ENCODE data around the gene WDFY4.

- TF ChIP-seq, protein P1, sequence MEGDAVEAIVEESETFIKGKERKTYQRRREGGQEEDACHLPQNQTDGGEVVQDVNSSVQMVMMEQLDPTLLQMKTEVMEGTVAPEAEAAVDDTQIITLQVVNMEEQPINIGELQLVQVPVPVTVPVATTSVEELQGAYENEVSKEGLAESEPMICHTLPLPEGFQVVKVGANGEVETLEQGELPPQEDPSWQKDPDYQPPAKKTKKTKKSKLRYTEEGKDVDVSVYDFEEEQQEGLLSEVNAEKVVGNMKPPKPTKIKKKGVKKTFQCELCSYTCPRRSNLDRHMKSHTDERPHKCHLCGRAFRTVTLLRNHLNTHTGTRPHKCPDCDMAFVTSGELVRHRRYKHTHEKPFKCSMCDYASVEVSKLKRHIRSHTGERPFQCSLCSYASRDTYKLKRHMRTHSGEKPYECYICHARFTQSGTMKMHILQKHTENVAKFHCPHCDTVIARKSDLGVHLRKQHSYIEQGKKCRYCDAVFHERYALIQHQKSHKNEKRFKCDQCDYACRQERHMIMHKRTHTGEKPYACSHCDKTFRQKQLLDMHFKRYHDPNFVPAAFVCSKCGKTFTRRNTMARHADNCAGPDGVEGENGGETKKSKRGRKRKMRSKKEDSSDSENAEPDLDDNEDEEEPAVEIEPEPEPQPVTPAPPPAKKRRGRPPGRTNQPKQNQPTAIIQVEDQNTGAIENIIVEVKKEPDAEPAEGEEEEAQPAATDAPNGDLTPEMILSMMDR (IDR thresholded peaks at IDR 0.05; ENCODE audit: insufficient read depth, low read length, poor library complexity, severe bottlenecking), result no peak
- no peak for TF ChIP-seq EZH2phosphoT487 (conservative IDR thresholded peaks at IDR 0.05; ENCODE audit: low read length)
Measured at GRCh38 chr10:48672596-48673265, 11.9 kb upstream of the WDFY4 start.
